IgD-negative memory B cell (primary cell): ENCODE results near the gene TPH2. TPM values are rescaled to one million over a fixed set of nuclear protein-coding genes. Genes with fewer than 3 reads are reported as not detected.

Experiments used
- H3K27ac Mint-ChIP-seq, 3 donors: one replicate each; pipeline ENCODE4 v1.8.0; 2020 to 2022; ENCODE audit warnings: mild to moderate bottlenecking in 3 of 3, mixed read lengths in 3 of 3, moderate library complexity in 1 of 3
- H3K27me3 Mint-ChIP-seq: one replicate; pipeline ENCODE4 v1.8.0; 2021; ENCODE audit warnings: mixed read lengths
- H3K36me3 Mint-ChIP-seq: one replicate; pipeline ENCODE4 v1.8.0; 2020; ENCODE audit warnings: mild to moderate bottlenecking, mixed read lengths
- H3K4me1 Mint-ChIP-seq, 3 donors: one replicate each; pipeline ENCODE4 v1.8.0; 2020 to 2022; ENCODE audit warnings: mixed read lengths in 3 of 3, mild to moderate bottlenecking in 1 of 3
- H3K4me3 Mint-ChIP-seq, 4 donors: one replicate each; pipeline ENCODE4 v1.8.0; 2020 to 2022; ENCODE audit warnings: mild to moderate bottlenecking in 4 of 4, mixed read lengths in 4 of 4, moderate library complexity in 3 of 4
- H3K9me3 Mint-ChIP-seq, 3 donors: one replicate each; pipeline ENCODE4 v1.8.0; 2020 to 2021; ENCODE audit warnings: mixed read lengths in 3 of 3, mild to moderate bottlenecking in 1 of 3
- polyA plus RNA-seq: library from polyadenylated mRNA; unstranded; fragments of 300-500 nt; fragmentation: Illumina TruSeq; gene quantifications from one replicate; pipeline ENCODE4 v1.2.3, GENCODE V29; 2021

Gene TPH2
- polyA plus RNA-seq, result not detected

DNA sequence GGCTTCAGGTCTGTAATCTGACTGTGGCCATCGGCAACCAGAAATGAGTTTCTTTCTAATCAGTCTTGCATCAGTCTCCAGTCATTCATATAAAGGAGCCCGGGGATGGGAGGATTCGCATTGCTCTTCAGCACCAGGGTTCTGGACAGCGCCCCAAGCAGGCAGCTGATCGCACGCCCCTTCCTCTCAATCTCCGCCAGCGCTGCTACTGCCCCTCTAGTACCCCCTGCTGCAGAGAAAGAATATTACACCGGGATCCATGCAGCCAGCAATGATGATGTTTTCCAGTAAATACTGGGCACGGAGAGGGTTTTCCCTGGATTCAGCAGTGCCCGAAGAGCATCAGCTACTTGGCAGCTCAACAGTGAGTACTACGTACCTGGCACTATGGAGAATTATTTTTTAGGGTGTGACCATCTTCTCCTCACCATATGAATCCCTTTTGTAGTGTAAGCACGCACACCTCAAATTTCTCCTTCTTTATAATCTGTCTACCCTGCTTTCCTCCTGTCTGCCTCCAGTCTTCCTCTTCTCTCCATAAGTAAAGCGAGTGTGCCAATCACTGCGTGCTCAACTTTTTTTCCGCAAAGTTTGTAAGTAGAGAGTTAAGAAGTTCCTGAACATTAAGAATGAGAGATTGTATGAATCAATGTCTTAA is at the start of gene TPH2:
TPH2 (plus strand) TSS at position 118 of the 658 bp plus-strand sequence; CDS start at position 260, 142 bp downstream.
- H3K27me3 Mint-ChIP-seq, result peaks cover 19% of the 10 kb centered on the region
- no peak within 1 kb of the TSS for H3K4me3 Mint-ChIP-seq
- H3K27ac Mint-ChIP-seq, result no peak within 1 kb of the TSS
- H3K9me3 Mint-ChIP-seq, result peaks cover 0 to 2% (median 2%) of the 10 kb centered on the region in 3 donors
- peaks cover 0 to 1% (median 0%) of the 10 kb centered on the region in 3 donors for H3K4me1 Mint-ChIP-seq
- H3K36me3 Mint-ChIP-seq, result no peaks in the 10 kb centered on the region

- H3K27ac Mint-ChIP-seq, result peak overlapping the region in 1 of 3 donors; percentile 5
- peaks cover 30% of the 10 kb centered on the region for H3K36me3 Mint-ChIP-seq
- H3K9me3 Mint-ChIP-seq, result peaks cover 0 to 2% (median 0%) of the 10 kb centered on the region in 3 donors
Measured at GRCh38 chr12:71890475-71890874, 48.2 kb upstream of the TPH2 start.

GRCh38 chr12:71892059-71892458 is 46.6 kb upstream of the TPH2 start:
- Mint-ChIP-seq H3K4me1 (peaks cover 3 to 7% (median 4%) of the 10 kb centered on the region in 3 donors), H3K36me3 (peaks cover 19% of the 10 kb centered on the region), H3K27me3 (no peaks in the 10 kb centered on the region), H3K4me3 (peak overlapping the region in 1 of 4 donors; percentile 9), H3K9me3 (peaks cover 0 to 2% (median 0%) of the 10 kb centered on the region in 3 donors), H3K27ac (no peak overlapping the region)

More at GRCh38 chr12:71890475-71890874, 48.2 kb upstream of the TPH2 start:
- Mint-ChIP-seq H3K4me3 (no peak overlapping the region), H3K4me1 (peaks cover 4 to 7% (median 6%) of the 10 kb centered on the region in 3 donors), H3K27me3 (no peaks in the 10 kb centered on the region)

GRCh38 chr12:71896205-71896882 is 42.3 kb upstream of the TPH2 start:
- Mint-ChIP-seq H3K36me3 (peaks cover 11% of the 10 kb centered on the region), H3K4me3 (no peak overlapping the region), H3K27ac (no peak overlapping the region), H3K9me3 (no peaks in the 10 kb centered on the region), H3K4me1 (no peaks in the 10 kb centered on the region), H3K27me3 (no peaks in the 10 kb centered on the region)

DNA sequence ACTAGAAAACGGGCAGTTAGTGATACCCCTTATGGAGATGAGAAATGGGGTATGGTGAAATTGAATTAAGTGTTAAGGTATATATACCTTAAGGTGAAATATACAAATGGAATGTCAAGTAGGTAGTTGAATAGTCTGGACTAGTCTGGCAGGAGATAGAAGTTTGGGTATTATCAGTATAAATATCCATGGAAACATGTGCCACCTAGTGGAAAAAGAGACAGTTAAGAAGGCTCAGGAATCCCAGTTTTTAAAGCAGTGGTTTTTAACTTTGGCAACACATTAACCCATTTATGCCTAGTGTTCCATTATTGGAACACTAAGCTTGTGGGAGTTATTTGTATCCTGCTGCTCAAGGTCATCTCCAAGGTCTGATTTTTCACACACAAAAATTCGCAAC is 38.6 kb upstream of the TPH2 start:
- Mint-ChIP-seq H3K27me3 (no peaks in the 10 kb centered on the region), H3K9me3 (no peaks in the 10 kb centered on the region), H3K36me3 (peaks cover 29% of the 10 kb centered on the region), H3K27ac (no peak overlapping the region), H3K4me1 (peaks cover 0 to 3% (median 0%) of the 10 kb centered on the region in 3 donors), H3K4me3 (no peak overlapping the region)

DNA sequence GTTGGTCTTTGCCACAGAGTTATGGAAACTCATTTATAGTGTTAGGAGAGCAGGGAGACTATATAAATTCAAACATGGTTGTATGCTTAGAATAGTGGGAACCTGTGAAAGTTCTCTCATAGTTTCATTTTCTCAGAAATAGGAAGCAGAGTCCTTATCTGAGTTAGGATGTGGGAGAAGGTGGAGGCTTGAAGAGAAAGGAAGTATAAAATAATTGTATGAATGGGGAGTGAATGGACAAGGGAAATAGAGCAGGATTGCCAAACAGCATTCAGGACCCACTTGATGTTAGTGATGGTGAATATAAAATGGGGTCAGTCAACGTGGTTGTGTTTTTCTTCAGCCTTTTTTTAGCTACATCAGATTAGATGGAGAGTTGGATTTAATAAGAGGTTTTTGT is 34.0 kb upstream of the TPH2 start:
- no peaks in the 10 kb centered on the region for H3K9me3 Mint-ChIP-seq

DNA sequence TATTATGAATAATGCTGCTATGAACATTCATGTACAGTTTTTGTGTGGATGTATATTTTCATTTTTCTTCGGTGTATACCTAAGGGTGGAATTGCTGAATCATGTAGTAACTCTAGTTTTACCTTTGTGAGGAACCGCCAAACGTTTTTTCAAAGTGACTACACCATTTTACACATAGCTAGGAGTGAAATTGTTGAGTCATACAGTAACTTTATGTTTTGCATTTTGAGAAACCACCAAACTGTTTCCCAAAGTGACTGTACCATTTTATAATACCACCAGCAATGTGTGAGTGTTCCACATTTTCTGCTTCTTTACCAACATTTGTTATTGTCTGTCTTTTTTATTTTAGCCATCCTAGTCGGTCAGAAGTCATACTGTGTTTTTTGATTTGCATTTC is 3.1 kb upstream of the TPH2 start:
- peaks cover 0 to 2% (median 2%) of the 10 kb centered on the region in 3 donors for H3K9me3 Mint-ChIP-seq
- no peaks in the 10 kb centered on the region for H3K36me3 Mint-ChIP-seq
- peaks cover 17% of the 10 kb centered on the region for H3K27me3 Mint-ChIP-seq
- H3K4me3 Mint-ChIP-seq, result no peak overlapping the region
- H3K4me1 Mint-ChIP-seq, result peaks cover 0 to 1% (median 0%) of the 10 kb centered on the region in 3 donors
- no peak overlapping the region for H3K27ac Mint-ChIP-seq

More for the DNA sequence above, 34.0 kb upstream of the TPH2 start:
- peaks cover 0 to 3% (median 0%) of the 10 kb centered on the region in 3 donors for H3K4me1 Mint-ChIP-seq
- peaks cover 43% of the 10 kb centered on the region for H3K36me3 Mint-ChIP-seq
- no peak overlapping the region for H3K4me3 Mint-ChIP-seq
- peak overlapping the region in 2 of 3 donors; percentile 6 to 29 for H3K27ac Mint-ChIP-seq
- H3K27me3 Mint-ChIP-seq, result no peaks in the 10 kb centered on the region

- Mint-ChIP-seq H3K4me1 (peaks cover 0 to 1% (median 0%) of the 10 kb centered on the region in 3 donors), H3K4me3 (no peak overlapping the region), H3K9me3 (peaks cover 0 to 2% (median 0%) of the 10 kb centered on the region in 3 donors), H3K27ac (no peak overlapping the region), H3K36me3 (no peaks in the 10 kb centered on the region), H3K27me3 (peaks cover 23% of the 10 kb centered on the region)
Measured at GRCh38 chr12:71940068-71940467, 1.4 kb downstream of the TPH2 start.

GRCh38 chr12:71941174-71941573 is 2.5 kb downstream of the TPH2 start:
- H3K9me3 Mint-ChIP-seq, result no peaks in the 10 kb centered on the region
- H3K4me3 Mint-ChIP-seq, result no peak overlapping the region
- H3K27ac Mint-ChIP-seq, result no peak overlapping the region
- H3K27me3 Mint-ChIP-seq, result peaks cover 23% of the 10 kb centered on the region
- H3K4me1 Mint-ChIP-seq, result peaks cover 0 to 1% (median 0%) of the 10 kb centered on the region in 3 donors
- H3K36me3 Mint-ChIP-seq, result no peaks in the 10 kb centered on the region

- H3K4me3 Mint-ChIP-seq, result no peak overlapping the region
- peaks cover 0 to 1% (median 0%) of the 10 kb centered on the region in 3 donors for H3K4me1 Mint-ChIP-seq
- H3K9me3 Mint-ChIP-seq, result no peaks in the 10 kb centered on the region
- no peaks in the 10 kb centered on the region for H3K36me3 Mint-ChIP-seq
- H3K27me3 Mint-ChIP-seq, result peaks cover 22% of the 10 kb centered on the region
- no peak overlapping the region for H3K27ac Mint-ChIP-seq
Measured at GRCh38 chr12:71942259-71942658, 3.6 kb downstream of the TPH2 start.

DNA sequence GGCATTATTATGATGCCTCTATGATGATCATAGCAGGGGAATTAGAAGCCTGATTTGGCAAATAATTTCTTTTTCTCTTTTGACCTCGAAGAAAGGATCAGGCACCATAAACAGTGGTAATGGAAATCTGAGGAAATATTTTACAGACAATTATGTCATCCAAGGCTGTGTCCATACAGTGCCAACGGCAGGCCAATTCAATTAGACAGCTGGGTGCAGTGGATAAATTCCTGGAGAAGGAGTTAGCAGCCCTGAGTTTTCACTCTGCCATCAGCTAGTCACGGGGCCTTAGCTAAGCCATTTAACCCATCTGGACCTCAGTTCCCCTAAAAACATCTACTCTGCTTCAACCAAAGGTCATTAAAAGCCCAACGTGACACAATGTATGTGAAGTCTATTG is 4.1 kb downstream of the TPH2 start:
- H3K27me3 Mint-ChIP-seq, result peaks cover 22% of the 10 kb centered on the region
- H3K9me3 Mint-ChIP-seq, result no peaks in the 10 kb centered on the region
- peaks cover 0 to 1% (median 0%) of the 10 kb centered on the region in 3 donors for H3K4me1 Mint-ChIP-seq
- H3K36me3 Mint-ChIP-seq, result no peaks in the 10 kb centered on the region
- no peak overlapping the region for H3K27ac Mint-ChIP-seq
- no peak overlapping the region for H3K4me3 Mint-ChIP-seq

GRCh38 chr12:71945121-71945520 is 6.5 kb downstream of the TPH2 start:
- Mint-ChIP-seq H3K9me3 (no peaks in the 10 kb centered on the region), H3K4me1 (no peaks in the 10 kb centered on the region), H3K27me3 (peaks cover 17% of the 10 kb centered on the region), H3K36me3 (no peaks in the 10 kb centered on the region), H3K27ac (no peak overlapping the region), H3K4me3 (no peak overlapping the region)

- H3K27me3 Mint-ChIP-seq, result peaks cover 19% of the 10 kb centered on the region
- H3K9me3 Mint-ChIP-seq, result peaks cover 0 to 2% (median 0%) of the 10 kb centered on the region in 3 donors
- H3K36me3 Mint-ChIP-seq, result no peaks in the 10 kb centered on the region
- no peak overlapping the region for H3K27ac Mint-ChIP-seq
- H3K4me1 Mint-ChIP-seq, result no peaks in the 10 kb centered on the region
- H3K4me3 Mint-ChIP-seq, result no peak overlapping the region
Measured at GRCh38 chr12:71945883-71946282, 7.2 kb downstream of the TPH2 start.

DNA sequence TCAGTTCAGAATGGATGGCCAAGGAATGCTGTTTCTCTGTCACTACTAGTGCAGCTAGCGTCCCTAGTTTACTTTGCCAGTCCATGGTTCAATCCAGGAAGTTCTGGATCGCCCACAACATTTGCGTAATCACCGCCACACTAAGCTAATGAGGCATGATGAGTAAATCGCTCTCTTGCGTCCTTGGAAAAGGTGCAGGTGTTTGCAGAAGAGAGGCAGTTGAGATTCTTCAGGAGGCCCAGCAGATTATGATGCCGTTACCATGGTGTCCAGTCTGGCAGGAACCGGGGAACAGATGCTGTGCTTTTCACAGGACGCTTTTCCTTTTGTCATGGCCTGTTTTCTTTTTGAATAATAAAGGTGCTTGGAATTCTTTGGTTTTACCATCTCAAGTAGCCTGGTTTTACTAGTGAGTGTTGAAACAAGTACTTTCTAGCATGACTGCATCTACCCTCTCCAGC is 9.0 kb downstream of the TPH2 start:
- Mint-ChIP-seq H3K27ac (peak overlapping the region in 1 of 3 donors; percentile 18), H3K27me3 (peaks cover 16% of the 10 kb centered on the region), H3K4me3 (no peak overlapping the region), H3K36me3 (no peaks in the 10 kb centered on the region), H3K9me3 (peaks cover 0 to 2% (median 0%) of the 10 kb centered on the region in 3 donors), H3K4me1 (no peaks in the 10 kb centered on the region)

DNA sequence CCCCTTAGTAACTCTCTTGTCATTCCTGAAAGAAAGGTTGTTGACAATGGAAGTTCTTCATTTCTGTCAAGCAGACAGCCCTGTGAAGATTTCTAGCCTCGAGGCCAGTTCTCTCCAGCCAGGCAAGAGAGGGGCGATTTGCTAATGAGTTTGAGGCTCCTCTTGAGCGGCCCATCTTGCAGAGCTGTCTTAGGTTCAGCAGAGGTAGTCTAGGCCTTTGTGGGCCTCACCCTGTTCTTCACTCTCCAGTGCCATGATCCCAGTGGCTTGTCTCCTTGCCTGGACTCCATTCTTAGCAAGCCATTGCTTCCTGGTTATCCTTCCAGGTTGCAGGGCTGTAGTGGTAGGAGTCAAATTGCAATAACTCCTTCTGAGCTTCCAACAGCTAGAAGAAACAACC is 9.7 kb downstream of the TPH2 start:
- Mint-ChIP-seq H3K4me3 (no peak overlapping the region), H3K27ac (no peak overlapping the region), H3K27me3 (peaks cover 16% of the 10 kb centered on the region), H3K4me1 (no peaks in the 10 kb centered on the region), H3K9me3 (peaks cover 0 to 2% (median 0%) of the 10 kb centered on the region in 3 donors), H3K36me3 (no peaks in the 10 kb centered on the region)
